Endothelial cell of umbilical vein (primary cell): ENCODE data around the gene CARS1. TPM values are rescaled to one million over a fixed set of nuclear protein-coding genes. Genes with fewer than 3 reads are reported as not detected.

Experiments used
- BruUV-seq: library from RNA; stranded (reverse); fragments of 400-500 nt; replicated peaks from 2 replicates; lab custom pipeline; 2021; lab: Mats Ljungman, UMichigan
- CTCF ChIA-PET: fragments of 300-600, 350-600 bp; sonication (Branson Sonifier 250); formaldehyde crosslinking; loops from one replicate; lab custom pipeline; 2021; ENCODE audit warnings: antibody characterized with exemption, inconsistent platforms; lab: Charles Lee
- POLR2A ChIA-PET: fragments of 300-600, 350-600 bp; sonication (Branson Sonifier 250); formaldehyde crosslinking; loops from one replicate; lab custom pipeline; 2021; ENCODE audit warnings: antibody characterized with exemption, inconsistent platforms; lab: Charles Lee
- DNase-seq: peaks from one replicate; pipeline ENCODE4 v3.0.0-alpha.2; 2011; ENCODE audit warnings: low read depth, low spot score
- FAIRE-seq: peaks from 2 replicates; lab custom pipeline; 2011; peaks lifted over from hg19 to GRCh38; lab: Jason Lieb, UNC
- H2AFZ ChIP-seq: 2 replicates; pipeline ENCODE4 v1.6.0; 2012; ENCODE audit warnings: low read depth, low read length, control low read depth, inconsistent platforms
- H3K27ac ChIP-seq: 2 replicates; pipeline ENCODE4 v1.5.1; 2011; ENCODE audit warnings: low read depth, mild to moderate bottlenecking, control low read depth, low read length, moderate library complexity; ENCODE audit not compliant: insufficient read depth
- H3K27me3 ChIP-seq, 2 experiments: 2 replicates each; pipeline versions ENCODE4 v1.6.0 to v1.6.1; 2011; ENCODE audit warnings: low read length in 2 of 2, mixed read lengths in 1 of 2; ENCODE audit not compliant: control insufficient read depth in 2 of 2, insufficient read depth in 2 of 2
- H3K36me3 ChIP-seq, 2 experiments: 2 replicates in 1 of 2; 3 replicates in 1 of 2; pipeline ENCODE4 v1.5.1; 2011; ENCODE audit warnings: low read length in 2 of 2, mild to moderate bottlenecking in 1 of 2, moderate library complexity in 1 of 2; ENCODE audit not compliant: control insufficient read depth in 2 of 2, insufficient read depth in 2 of 2; ENCODE audit errors: extremely low read depth in 1 of 2
- H3K4me1 ChIP-seq: 3 replicates; pipeline ENCODE4 v1.5.1; 2011; ENCODE audit warnings: mild to moderate bottlenecking, low read length; ENCODE audit not compliant: control insufficient read depth, insufficient read depth; ENCODE audit errors: extremely low read depth
- H3K4me2 ChIP-seq: 2 replicates; pipeline ENCODE4 v1.6.1; 2011; ENCODE audit warnings: low read length, control low read depth, mixed read lengths; ENCODE audit not compliant: insufficient read depth
- H3K4me3 ChIP-seq, 3 experiments: fragments of 200-600 bp in 1 of 3; sonication (generic), shearing (Covaris generic) in 1 of 3; replicated peaks in 1 of 3; 2 replicates each; pipeline ENCODE4 v1.5.1; 2011 to 2016; ENCODE audit warnings: control low read depth in 3 of 3, low read length in 3 of 3, mild to moderate bottlenecking in 2 of 3, inconsistent platforms in 1 of 3, low read depth in 1 of 3, moderate library complexity in 1 of 3; ENCODE audit not compliant: insufficient read depth in 1 of 3
- H3K79me2 ChIP-seq: 2 replicates; pipeline ENCODE4 v1.6.0; 2012; ENCODE audit warnings: low read length, inconsistent platforms; ENCODE audit not compliant: control insufficient read depth, insufficient read depth
- H3K9ac ChIP-seq: replicated peaks from 2 replicates; pipeline ENCODE3; 2011; ENCODE audit warnings: low read length, control low read depth; ENCODE audit not compliant: insufficient read depth; ENCODE audit errors: extremely low read depth
- H3K9me1 ChIP-seq: replicated peaks from 3 replicates; pipeline ENCODE4 v1.6.0; 2011; ENCODE audit warnings: mild to moderate bottlenecking, low read length; ENCODE audit not compliant: control insufficient read depth, insufficient read depth; ENCODE audit errors: extremely low read depth
- H3K9me3 ChIP-seq: replicated peaks from 2 replicates; pipeline ENCODE4 v1.5.1; 2012; ENCODE audit warnings: low read length, inconsistent platforms; ENCODE audit not compliant: control insufficient read depth, insufficient read depth
- H4K20me1 ChIP-seq: replicated peaks from 2 replicates; pipeline ENCODE3; 2011; ENCODE audit warnings: mild to moderate bottlenecking, low read length; ENCODE audit not compliant: control insufficient read depth, insufficient read depth; ENCODE audit errors: extremely low read depth
- CTCF ChIP-seq, 2 donors: IDR thresholded peaks; 1 replicate in 1 of 2; 2 replicates in 1 of 2; pipeline ENCODE4 v1.5.1; 2011; ENCODE audit warnings: low read length in 2 of 2, mild to moderate bottlenecking in 2 of 2, moderate library complexity in 2 of 2, control low read depth in 1 of 2, inconsistent platforms in 1 of 2, low read depth in 1 of 2; ENCODE audit not compliant: insufficient read depth in 1 of 2; ENCODE audit errors: extremely low read depth in 1 of 2
- EZH2 ChIP-seq: IDR thresholded peaks from 2 replicates; pipeline ENCODE4 v1.6.1; 2012; ENCODE audit warnings: borderline replicate concordance, low read depth, mild to moderate bottlenecking, moderate library complexity, low read length, inconsistent platforms; ENCODE audit not compliant: severe bottlenecking
- FOS ChIP-seq: IDR thresholded peaks from 2 replicates; pipeline ENCODE4 v1.6.1; 2011; ENCODE audit warnings: mild to moderate bottlenecking, low read length, moderate library complexity, borderline replicate concordance; ENCODE audit not compliant: insufficient read depth
- GATA2 ChIP-seq: IDR thresholded peaks from 2 replicates; pipeline ENCODE4 v1.7.0; 2011; ENCODE audit warnings: low read depth, mild to moderate bottlenecking, moderate library complexity, mixed read lengths, low read length; ENCODE audit not compliant: insufficient read length, insufficient read depth
- JUN ChIP-seq: IDR thresholded peaks from 2 replicates; pipeline ENCODE4 v1.6.1; 2011; ENCODE audit warnings: borderline replicate concordance, low read depth; ENCODE audit not compliant: insufficient read length, insufficient read depth
- MAX ChIP-seq: IDR thresholded peaks from 2 replicates; pipeline ENCODE4 v1.6.1; 2011; ENCODE audit not compliant: insufficient read depth, insufficient read length
- MYC ChIP-seq: IDR thresholded peaks from one replicate; pipeline ENCODE4 v1.6.1; 2011; ENCODE audit warnings: mild to moderate bottlenecking, low read depth, low read length
- POLR2A ChIP-seq: IDR thresholded peaks from 2 replicates; pipeline ENCODE4 v1.6.1; 2012; ENCODE audit warnings: low read depth, mild to moderate bottlenecking, control low read depth, low read length
- POLR2AphosphoS5 ChIP-seq: IDR thresholded peaks from 2 replicates; pipeline ENCODE4 v1.6.1; 2012; ENCODE audit warnings: low read depth, mild to moderate bottlenecking, control low read depth, low read length, moderate library complexity; ENCODE audit not compliant: insufficient read depth
- dilution Hi-C: fragments of 300-500 bp; cut with MboI; formaldehyde crosslinking; loops from one replicate; pipeline ENCODE4 v1.15.0; 2019; ENCODE audit warnings: low sequenced_read_pairs; ENCODE audit not compliant: extremely low pct_ligation_motif_present
- intact Hi-C: fragments of 100-400 bp; cut with micrococcal nuclease; formaldehyde crosslinking; loops from one replicate; pipeline ENCODE4 v1.10.0; 2022
- polyA plus RNA-seq, 4 experiments: library from polyadenylated mRNA; depleted of rRNA in 3 of 4; stranded (reverse) in 3 of 4; unstranded in 1 of 4; fragments of >200 nt; gene quantifications; 2 replicates each; pipeline versions ENCODE4 v1.2.1 to v1.2.3, GENCODE V29; 2011 to 2012; ENCODE audit warnings: missing spikeins in 1 of 4
- small RNA-seq: library from RNA; depleted of rRNA; stranded (forward); fragments of <200 nt; gene quantifications from one replicate; pipeline ENCODE3, GENCODE V24; 2012; ENCODE audit warnings: low replicate concordance, low read depth; ENCODE audit not compliant: insufficient read depth, insufficient read length
- total RNA-seq: library from RNA; stranded (reverse); gene quantifications from 2 replicates; pipeline ENCODE4 v1.2.3, GENCODE V29; 2021

Gene CARS1
- total and polyA plus RNA-seq, 2 donors (not counting 3 experiments of a cell fraction or from before 2014, with no cell fraction given) = 43.5 to 66.2 TPM

- Histone ChIP-seq H3K4me1 (peaks cover 35% of the 10 kb centered on the region), H3K4me3 (peak overlapping the region in 1 of 3 experiments; percentile 24), H2AFZ (no peak overlapping the region), H3K27me3 (no peaks in the 10 kb centered on the region), H3K79me2 (peaks cover 23% of the 10 kb centered on the region), H4K20me1 (no peaks in the 10 kb centered on the region), H3K27ac (peak overlapping the region; percentile 81), H3K36me3 (peaks cover 34 to 48% of the 10 kb centered on the region in 2 experiments), H3K4me2 (peak overlapping the region; percentile 71), H3K9me1 (no peaks in the 10 kb centered on the region), H3K9me3 (no peaks in the 10 kb centered on the region), H3K9ac (peak overlapping the region; percentile 33)
- FAIRE-seq (peak; percentile 79), DNase-seq (peak; percentile 74)
- ChIA-PET CTCF (interaction anchor here (0.6 to 2.0 kb wide), 5 partner anchors 18 to 420 kb away, joined by 3 to 7 read pairs (median 3); no protein-coding TSS in a partner anchor), POLR2A (interaction anchor here (0.6 kb wide), 1 partner anchor 17 kb away, joined by 3 read pairs; no protein-coding TSS in a partner anchor)
- peak; percentile 11 for TF ChIP-seq MAX
- no peak for TF ChIP-seq CTCF (IDR thresholded peaks at IDR 0.05; ENCODE audit: extremely low read depth in 1 of 2, insufficient read depth in 1 of 2, low read depth in 1 of 2, low read length in 2 of 2)
- peak; percentile 42 for TF ChIP-seq GATA2
- TF ChIP-seq POLR2AphosphoS5 = peak; percentile 40
- peak; percentile 42 for TF ChIP-seq POLR2A
- TF ChIP-seq MYC = no peak
- peak; percentile 74 for TF ChIP-seq FOS
- TF ChIP-seq JUN = peak; percentile 78
- TF ChIP-seq EZH2 = no peak
- intact Hi-C loops = loop anchor here (2.0 kb wide), 2 partner anchors 39 to 419 kb away; no protein-coding TSS in a partner anchor
- BruUV-seq = TSS peak; percentile 85
- dilution Hi-C loops = no loop called here
Measured at GRCh38 chr11:2951231-2952110, 105.8 kb downstream of the CARS1 start.

Small RNAs within 50 kb of the gene (small RNA-seq; reads per million reads assigned to genes)
- gene RNU1-91P (not detected), gene SNORA54 (1.5 reads per million)

Other genes with a start within 250 kb of the CARS1 start
- 5.2 and 9.0 TPM in 2 replicates for gene CDKN1C, start 171.6 kb downstream of the CARS1 start, total RNA-seq
- 4.1 and 6.6 TPM in 2 replicates for gene CDKN1C, start 171.6 kb downstream of the CARS1 start, polyA plus RNA-seq
- 44.5 and 51.5 TPM in 2 replicates for gene PHLDA2, start 128.0 kb downstream of the CARS1 start, total RNA-seq
- gene PHLDA2, start 128.0 kb downstream of the CARS1 start, polyA plus RNA-seq = 38.5 and 45.6 TPM in 2 replicates
- 173 and 177 TPM in 2 replicates for gene NAP1L4, start 65.1 kb downstream of the CARS1 start, total RNA-seq
- 68.0 and 100.0 TPM in 2 replicates for gene NAP1L4, start 65.1 kb downstream of the CARS1 start, polyA plus RNA-seq
- 30.2 and 37.7 TPM in 2 replicates for gene OSBPL5, start 107.9 kb upstream of the CARS1 start, total RNA-seq
- gene OSBPL5, start 107.9 kb upstream of the CARS1 start, polyA plus RNA-seq = 8.6 and 8.7 TPM in 2 replicates
- not detected in 2 replicates for gene MRGPRG, start 161.4 kb upstream of the CARS1 start, total RNA-seq
- gene MRGPRG, start 161.4 kb upstream of the CARS1 start, polyA plus RNA-seq = not detected in 2 replicates
- gene MRGPRE, start 175.0 kb upstream of the CARS1 start, total RNA-seq = not detected in 2 replicates
- gene MRGPRE, start 175.0 kb upstream of the CARS1 start, polyA plus RNA-seq = not detected in 2 replicates